Activated CD4-positive, alpha-beta T cell treated with anti-CD3 and anti-CD28 coated beads, Interleukin-2, Interleukin-4, amounts not matched to agents 100 ng/mL and 50 ng/mL, durations not matched to agents 16 hours and 8 hours (primary cell): ENCODE data around the gene MAN1A2.
"Not testable (repeated sequence)": the region's sequence is repeated elsewhere in the genome, so short reads cannot be mapped to it uniquely, and the experiment has no call there.

ENCODE experiments used
- DNase-seq: peaks from one replicate; pipeline ENCODE4 v3.0.0-alpha.2; 2020; ENCODE audit warnings: low spot score

MAN1A2 gene

GRCh38 chr1:117398957-117399356, 31.7 kb downstream of the MAN1A2 start:
- no peak for DNase-seq

- DNase-seq = no peak
Measured at GRCh38 chr1:117401761-117402160, 34.5 kb downstream of the MAN1A2 start.

GRCh38 chr1:117403597-117403996, 36.3 kb downstream of the MAN1A2 start:
- DNase-seq = no peak

- DNase-seq = no peak
Measured at GRCh38 chr1:117405042-117405441, 37.8 kb downstream of the MAN1A2 start.

GRCh38 chr1:117412472-117412871, 45.2 kb downstream of the MAN1A2 start:
- no peak for DNase-seq

GRCh38 chr1:117413412-117413811, 46.2 kb downstream of the MAN1A2 start:
- no peak for DNase-seq

- no peak for DNase-seq
Measured at GRCh38 chr1:117414943-117415342, 47.7 kb downstream of the MAN1A2 start.

- DNase-seq = no peak
Measured at GRCh38 chr1:117416004-117416403, 48.8 kb downstream of the MAN1A2 start.

GRCh38 chr1:117416546-117417125, 49.4 kb downstream of the MAN1A2 start:
- DNase-seq = no peak

- no peak for DNase-seq
Measured at GRCh38 chr1:117425050-117425734, 57.9 kb downstream of the MAN1A2 start.

- no peak for DNase-seq
Measured at GRCh38 chr1:117427297-117427696, 60.0 kb downstream of the MAN1A2 start.

- DNase-seq = no peak
Measured at GRCh38 chr1:117433943-117434342, 66.7 kb downstream of the MAN1A2 start.

- DNase-seq = no peak
Measured at GRCh38 chr1:117436513-117436912, 69.3 kb downstream of the MAN1A2 start.

GRCh38 chr1:117447661-117448060, 80.4 kb downstream of the MAN1A2 start:
- DNase-seq = no peak

- DNase-seq = no peak
Measured at GRCh38 chr1:117452216-117452615, 85.0 kb downstream of the MAN1A2 start.

- DNase-seq = no peak
Measured at GRCh38 chr1:117453958-117454357, 86.7 kb downstream of the MAN1A2 start.

GRCh38 chr1:117458410-117458809, 91.2 kb downstream of the MAN1A2 start:
- not testable (repeated sequence) for DNase-seq

- no peak for DNase-seq
Measured at GRCh38 chr1:117466761-117467160, 99.5 kb downstream of the MAN1A2 start.

GRCh38 chr1:117467336-117467735, 100.1 kb downstream of the MAN1A2 start:
- DNase-seq = no peak

GRCh38 chr1:117473063-117473462, 105.8 kb downstream of the MAN1A2 start:
- no peak for DNase-seq

- DNase-seq = not testable (repeated sequence)
Measured at GRCh38 chr1:117475495-117475894, 108.2 kb downstream of the MAN1A2 start.

GRCh38 chr1:117479086-117479485, 111.8 kb downstream of the MAN1A2 start:
- no peak for DNase-seq

GRCh38 chr1:117481410-117481809, 114.2 kb downstream of the MAN1A2 start:
- no peak for DNase-seq

- no peak for DNase-seq
Measured at GRCh38 chr1:117493906-117494305, 126.7 kb downstream of the MAN1A2 start.
